ENCODE data around the gene SUMO3.

SUMO3 gene

GRCh38 chr21:44771896-44772525, 45.9 kb downstream of the SUMO3 start:
- peak; percentile 65 for DNase-seq (ENCODE audit: low spot score)
- H3K27ac ChIP-seq = no peak overlapping the region
- no peak for TF ChIP-seq CTCF (IDR thresholded peaks at IDR 0.05)
- no peak overlapping the region for H3K4me3 ChIP-seq

- no peak for TF ChIP-seq CTCF (IDR thresholded peaks at IDR 0.05)
Measured at GRCh38 chr21:44767834-44768831, 49.7 kb downstream of the SUMO3 start.

GRCh38 chr21:44766818-44767354, 51.0 kb downstream of the SUMO3 start:
- Histone ChIP-seq H3K27ac (no peak overlapping the region), H3K4me3 (no peak overlapping the region)
- TF ChIP-seq CTCF (IDR thresholded peaks at IDR 0.05) = no peak
- DNase-seq (ENCODE audit: low spot score) = no peak

More at GRCh38 chr21:44767834-44768831, 49.7 kb downstream of the SUMO3 start:
- H3K27ac ChIP-seq = no peak overlapping the region
- no peak overlapping the region for H3K4me3 ChIP-seq
- peak; percentile 53 for DNase-seq (ENCODE audit: low spot score)

GRCh38 chr21:44766014-44766817, 51.6 kb downstream of the SUMO3 start:
- TF ChIP-seq CTCF (IDR thresholded peaks at IDR 0.05) = no peak
- Histone ChIP-seq H3K27ac (no peak overlapping the region), H3K4me3 (no peak overlapping the region)
- no peak for DNase-seq (ENCODE audit: low spot score)

GRCh38 chr21:44765231-44766013, 52.4 kb downstream of the SUMO3 start:
- peak; percentile 67 for DNase-seq (ENCODE audit: low spot score)
- Histone ChIP-seq H3K4me3 (no peak overlapping the region), H3K27ac (no peak overlapping the region)
- TF ChIP-seq CTCF (IDR thresholded peaks at IDR 0.05) = no peak
